ENCODE measurements around the gene PHIP. TPM values are rescaled to one million over a fixed set of nuclear protein-coding genes. Genes with fewer than 3 reads are reported as not detected.
A peak's percentile ranks its signal among the peaks of the same experiment; 100 is the strongest.

PHIP gene
- total and polyA plus RNA-seq, 10 of the 15 experiments (the other 5 are each of a cell fraction or from before 2014, with no cell fraction given): 8.5 to 34.6 (median 17.9) TPM

DNA sequence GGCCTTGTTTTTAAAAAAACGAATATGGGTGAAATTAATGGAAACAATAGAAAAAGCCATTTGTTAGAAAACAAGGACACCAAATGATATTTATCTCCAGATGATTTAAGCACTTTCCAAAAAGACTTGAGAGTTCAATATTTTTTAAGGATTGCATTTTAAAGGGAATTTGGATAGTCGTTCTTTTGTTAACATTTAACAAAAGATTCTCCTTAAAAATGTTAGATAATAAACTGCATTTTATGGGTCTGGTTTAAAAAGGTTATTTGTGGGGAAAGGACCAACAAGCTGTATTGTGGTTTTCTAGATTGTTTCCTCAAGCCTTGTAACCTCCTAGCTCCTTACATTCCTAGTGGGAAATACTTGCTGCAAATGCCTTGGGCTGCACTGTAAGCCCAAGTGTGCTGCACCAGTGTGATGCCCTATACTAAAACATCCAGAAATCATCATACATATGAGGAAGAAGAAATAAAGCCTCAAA lies 1.5 kb upstream of the PHIP start:
- FAIRE-seq: peak; percentile 23
- CTCF ChIA-PET: interaction anchor here (1.2 to 1.4 kb wide), 2 partner anchors 163 to 167 kb away, joined by 3 read pairs; no protein-coding TSS in a partner anchor
- no peaks in the 10 kb centered on the region for H3K36me3 ChIP-seq (ENCODE audit: control insufficient read depth in 2 of 2, insufficient read depth in 2 of 2, low read length in 1 of 2)

DNA sequence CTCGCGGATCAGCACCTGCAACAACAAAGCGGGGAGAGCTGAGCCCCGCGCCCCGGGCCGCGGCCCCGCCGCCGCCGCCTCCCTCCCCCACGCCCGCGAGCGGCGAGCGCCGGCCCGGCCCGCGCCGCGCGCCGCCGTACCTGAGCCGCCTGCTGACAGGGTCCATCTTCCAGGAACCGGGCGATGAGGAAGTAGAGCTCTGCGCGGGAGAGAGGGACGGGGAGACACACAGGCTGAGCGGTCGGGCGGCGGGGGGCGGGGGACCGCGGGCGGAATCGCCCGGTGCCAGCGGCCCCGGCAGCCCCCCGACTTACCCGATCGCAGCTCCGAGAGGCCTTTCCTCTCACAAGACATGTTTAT lies 359 bp downstream of the PHIP start:
- Histone ChIP-seq H3K4me3 (peak overlapping the region; percentile 74), H3K79me2 (ENCODE audit: control insufficient read depth, insufficient read depth, low read length) (peaks cover 45% of the 10 kb centered on the region), H3K4me2 (ENCODE audit: control insufficient read depth, insufficient read depth) (no peak overlapping the region), H4K20me1 (ENCODE audit: control insufficient read depth, insufficient read depth) (no peaks in the 10 kb centered on the region), H3K4me1 (ENCODE audit: control insufficient read depth, insufficient read depth, low read length) (peaks cover 8% of the 10 kb centered on the region), H3K9ac (ENCODE audit: control insufficient read depth, insufficient read depth, low read length) (peak overlapping the region; percentile 83), H3K27me3 (replicated peaks in 1 of 2; ENCODE audit: control insufficient read depth in 2 of 2, insufficient read depth in 2 of 2, low read length in 1 of 2) (no peaks in the 10 kb centered on the region), H3K27ac (ENCODE audit: control insufficient read depth, insufficient read depth) (peak overlapping the region; percentile 97), H3K9me3 (replicated peaks; ENCODE audit: control insufficient read depth, insufficient read depth, low read length) (no peaks in the 10 kb centered on the region), H2AFZ (ENCODE audit: control insufficient read depth, low read depth, low read length) (peak overlapping the region; percentile 93), H3K36me3 (ENCODE audit: control insufficient read depth in 2 of 2, insufficient read depth in 2 of 2, low read length in 1 of 2) (no peaks in the 10 kb centered on the region; a peak in 1 of 4 replicates)
- POLR2A ChIA-PET: interaction anchor here (0.7 to 2.7 kb wide), 10 partner anchors 8 to 170 kb away, joined by 3 to 9 read pairs (median 5); no protein-coding TSS in a partner anchor
- CTCF ChIA-PET: interaction anchor here (1.4 to 2.8 kb wide), 2 partner anchors 9 to 169 kb away, joined by 4 to 7 read pairs; no protein-coding TSS in a partner anchor
- SMC1A ChIA-PET (ENCODE audit: uncharacterized antibody, unreplicated experiment): interaction anchor here (0.7 to 1.4 kb wide), 5 partner anchors 36 to 396 kb away, joined by 3 to 5 read pairs (median 4); no protein-coding TSS in a partner anchor
- RAD21 ChIA-PET (ENCODE audit: unreplicated experiment): interaction anchor here (0.6 to 2.6 kb wide), 5 partner anchors 70 to 258 kb away, joined by 3 to 10 read pairs (median 4); no protein-coding TSS in a partner anchor
- 0% methylated on average over 9 of the region's 49 CpGs for WGBS (ENCODE audit: insufficient coverage, insufficient replicate concordance, low lambda C conversion rate, missing lambda C conversion rate)
- FAIRE-seq: no peak
- DNase-seq (ENCODE audit: low read depth, low spot score): no peak
- ATAC-seq: peak; percentile 43
- BruUV-seq (replicated peaks): no TSS peak
- in situ Hi-C loops (cut with MboI) (no loop called here), intact Hi-C loops (cut with micrococcal nuclease; ENCODE audit: unreplicated experiment) (loop anchor here (1.0 to 10.0 kb wide), 5 partner anchors 35 to 459 kb away; partner anchors contain the start of genes HMGN3 and LCA5)
- no peak for TF ChIP-seq RBBP5 (conservative IDR thresholded peaks at IDR 0.05)
- no peak for TF ChIP-seq CHD4 (IDR thresholded peaks at IDR 0.05)
- TF ChIP-seq CBX5 (IDR thresholded peaks at IDR 0.05; ENCODE audit: low read depth): no peak
- TF ChIP-seq ATF7 (IDR thresholded peaks at IDR 0.05; ENCODE audit: low read depth): no peak
- no peak for TF ChIP-seq NR2F1 (conservative IDR thresholded peaks at IDR 0.05)
- no peak for TF ChIP-seq MEF2B (IDR thresholded peaks at IDR 0.05; ENCODE audit: partially characterized antibody, poor library complexity, severe bottlenecking)
- no peak for TF ChIP-seq POLR2AphosphoS5 (IDR thresholded peaks at IDR 0.05; ENCODE audit: low read length)
- no peak for TF ChIP-seq POLR2A (IDR thresholded peaks at IDR 0.05; ENCODE audit: low read depth, low read length)
- no peak for TF ChIP-seq NFYA (IDR thresholded peaks at IDR 0.05; ENCODE audit: borderline replicate concordance, low read depth, low read length)
- no peak for TF ChIP-seq EP300 (IDR thresholded peaks at IDR 0.05; ENCODE audit: borderline replicate concordance in 1 of 2, control insufficient read depth in 1 of 2, low read depth in 2 of 2, low read length in 2 of 2)

More for the DNA sequence above, 1.5 kb upstream of the PHIP start:
- H3K27me3 ChIP-seq (replicated peaks in 1 of 2; ENCODE audit: control insufficient read depth in 2 of 2, insufficient read depth in 2 of 2, low read length in 1 of 2): no peaks in the 10 kb centered on the region
- peak overlapping the region; percentile 64 for H3K4me2 ChIP-seq (ENCODE audit: control insufficient read depth, insufficient read depth)
- peak overlapping the region; percentile 83 for H3K9ac ChIP-seq (ENCODE audit: control insufficient read depth, insufficient read depth, low read length)
- peak overlapping the region; percentile 71 for H2AFZ ChIP-seq (ENCODE audit: control insufficient read depth, low read depth, low read length)
- ChIA-PET POLR2A (interaction anchor here (1.0 to 1.8 kb wide), 4 partner anchors 8 to 167 kb away, joined by 3 to 8 read pairs (median 4); no protein-coding TSS in a partner anchor), RAD21 (ENCODE audit: unreplicated experiment) (interaction anchor here (1.0 to 1.7 kb wide), 4 partner anchors 8 to 171 kb away, joined by 3 to 8 read pairs (median 4); no protein-coding TSS in a partner anchor), SMC1A (ENCODE audit: uncharacterized antibody, unreplicated experiment) (interaction anchor here (0.6 to 1.7 kb wide), 8 partner anchors 8 to 153 kb away, joined by 3 to 4 read pairs (median 3); no protein-coding TSS in a partner anchor)
- in situ Hi-C loops (cut with MboI) (no loop called here), intact Hi-C loops (cut with micrococcal nuclease; ENCODE audit: unreplicated experiment) (loop anchor here (2.0 to 10.0 kb wide), 3 partner anchors 37 to 457 kb away; partner anchors contain the start of gene LCA5)
- H3K4me1 ChIP-seq (ENCODE audit: control insufficient read depth, insufficient read depth, low read length): 0 out of 2 replicates have a peak, but pooled peaks cover 3% of the 10 kb centered on the region
- peak overlapping the region; percentile 74 for H3K4me3 ChIP-seq
- no TSS peak for BruUV-seq (replicated peaks)
- DNase-seq (ENCODE audit: low read depth, low spot score) (no peak), ATAC-seq (no peak)
- peaks cover 26% of the 10 kb centered on the region for H3K79me2 ChIP-seq (ENCODE audit: control insufficient read depth, insufficient read depth, low read length)
- TF ChIP-seq, protein P1, sequence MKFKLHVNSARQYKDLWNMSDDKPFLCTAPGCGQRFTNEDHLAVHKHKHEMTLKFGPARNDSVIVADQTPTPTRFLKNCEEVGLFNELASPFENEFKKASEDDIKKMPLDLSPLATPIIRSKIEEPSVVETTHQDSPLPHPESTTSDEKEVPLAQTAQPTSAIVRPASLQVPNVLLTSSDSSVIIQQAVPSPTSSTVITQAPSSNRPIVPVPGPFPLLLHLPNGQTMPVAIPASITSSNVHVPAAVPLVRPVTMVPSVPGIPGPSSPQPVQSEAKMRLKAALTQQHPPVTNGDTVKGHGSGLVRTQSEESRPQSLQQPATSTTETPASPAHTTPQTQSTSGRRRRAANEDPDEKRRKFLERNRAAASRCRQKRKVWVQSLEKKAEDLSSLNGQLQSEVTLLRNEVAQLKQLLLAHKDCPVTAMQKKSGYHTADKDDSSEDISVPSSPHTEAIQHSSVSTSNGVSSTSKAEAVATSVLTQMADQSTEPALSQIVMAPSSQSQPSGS (IDR thresholded peaks at IDR 0.05; ENCODE audit: low read length): no peak
- H3K27ac ChIP-seq (ENCODE audit: control insufficient read depth, insufficient read depth): peak overlapping the region; percentile 97; the same call in 1 of the 2 replicates
- 2% methylated on average over 2 of the region's 2 CpGs for WGBS (ENCODE audit: insufficient coverage, insufficient replicate concordance, low lambda C conversion rate, missing lambda C conversion rate)
- H4K20me1 ChIP-seq (ENCODE audit: control insufficient read depth, insufficient read depth): no peaks in the 10 kb centered on the region
- no peaks in the 10 kb centered on the region for H3K9me3 ChIP-seq (replicated peaks; ENCODE audit: control insufficient read depth, insufficient read depth, low read length)

Data from GM12878 (cell line).